K562 (cell line): Measurements from ENCODE around the gene PTPRE. TPM values are rescaled to one million over a fixed set of nuclear protein-coding genes. Genes with fewer than 3 reads are reported as not detected.

ENCODE experiments used
- ATAC-seq: fragments of 200-7000 bp; cut with Tn5 transposase; 3 replicates; pipeline ENCODE4 v1.9.1; 2020; ENCODE audit warnings: moderate library complexity
- BruUV-seq: library from RNA; stranded (reverse); fragments of 400-500 nt; replicated peaks from 2 replicates; lab custom pipeline; 2021; lab: Mats Ljungman, UMichigan
- CTCF ChIA-PET: fragments of 300-600 bp; formaldehyde crosslinking; extraction: SDS; loops from one replicate; lab custom pipeline; 2021; ENCODE audit warnings: low intra/inter-chr PET ratio; lab: Yijun Ruan, JAX
- POLR2A ChIA-PET: fragments of 300-600, 350-650 bp; sonication (Branson Sonifier 250); formaldehyde crosslinking; extraction: SDS; loops from one replicate; lab custom pipeline; 2021; ENCODE audit warnings: antibody characterized with exemption, inconsistent platforms; lab: Yijun Ruan, JAX
- DNase-seq, 4 experiments: peaks; one replicate each; pipeline versions ENCODE4 v3.0.0 to v3.0.0-alpha.2; 2011 to 2018; ENCODE audit warnings: low spot score in 3 of 4, mixed read lengths in 3 of 4; ENCODE audit errors: extremely low read depth in 1 of 4
- FAIRE-seq: peaks from 2 replicates; lab custom pipeline; 2011; peaks lifted over from hg19 to GRCh38; lab: Jason Lieb, UNC
- H2AFZ ChIP-seq: 2 replicates; pipeline ENCODE4 v1.6.0; 2011; ENCODE audit warnings: low read depth, low read length, control low read depth, inconsistent platforms
- H3K27ac ChIP-seq: fragments of 200-600 bp; 3 replicates; pipeline ENCODE4 v1.8.0; 2011; ENCODE audit warnings: low read depth, mild to moderate bottlenecking, control low read depth, inconsistent platforms, low read length, moderate library complexity, mixed read lengths; ENCODE audit errors: extremely low read depth
- H3K27me3 ChIP-seq, 2 experiments: fragments of 300-600 bp in 1 of 2; 2 replicates in 1 of 2; 3 replicates in 1 of 2; pipeline versions ENCODE4 v1.6.0 to v1.8.0; 2011; ENCODE audit warnings: inconsistent platforms in 2 of 2, low read length in 2 of 2, mild to moderate bottlenecking in 1 of 2, mixed read lengths in 1 of 2, moderate library complexity in 1 of 2; ENCODE audit not compliant: control insufficient read depth in 2 of 2, insufficient read depth in 2 of 2
- H3K36me3 ChIP-seq: fragments of 300-600 bp; 3 replicates; pipeline ENCODE4 v1.8.0; 2011; ENCODE audit warnings: mild to moderate bottlenecking, low read length, inconsistent platforms; ENCODE audit not compliant: control insufficient read depth, insufficient read depth
- H3K4me1 ChIP-seq, 2 experiments: fragments of 200-600 bp in 1 of 2; replicated peaks in 1 of 2; 2 replicates in 1 of 2; 3 replicates in 1 of 2; pipeline versions ENCODE4 v1.5.1 to v1.8.0; 2011; ENCODE audit warnings: inconsistent platforms in 2 of 2, low read length in 2 of 2, mild to moderate bottlenecking in 1 of 2, mixed read lengths in 1 of 2, moderate library complexity in 1 of 2; ENCODE audit not compliant: control insufficient read depth in 2 of 2, insufficient read depth in 2 of 2
- H3K4me2 ChIP-seq: 2 replicates; pipeline ENCODE4 v1.6.1; 2011; ENCODE audit warnings: low read length, control low read depth, inconsistent platforms, mixed read lengths; ENCODE audit not compliant: insufficient read depth
- H3K4me3 ChIP-seq: fragments of 200-600 bp; sonication (generic), shearing (Covaris generic); 2 replicates; pipeline ENCODE4 v1.5.1; 2016; ENCODE audit warnings: control low read depth, inconsistent platforms
- H3K79me2 ChIP-seq: fragments of 200-600 bp; 3 replicates; pipeline ENCODE4 v1.8.0; 2011; ENCODE audit warnings: low read length, inconsistent platforms; ENCODE audit not compliant: control insufficient read depth, insufficient read depth
- H3K9ac ChIP-seq, 2 experiments: 2 replicates each; pipeline versions ENCODE4 v1.6.0 to v1.6.1; 2011; ENCODE audit warnings: low read depth in 2 of 2, low read length in 2 of 2, control low read depth in 1 of 2, inconsistent platforms in 1 of 2, mild to moderate bottlenecking in 1 of 2, mixed read lengths in 1 of 2; ENCODE audit not compliant: insufficient read depth in 1 of 2
- H3K9me1 ChIP-seq: one replicate; pipeline ENCODE4 v1.6.0; 2011; ENCODE audit warnings: inconsistent platforms, mild to moderate bottlenecking, low read length, moderate library complexity; ENCODE audit not compliant: control insufficient read depth, insufficient read depth
- H3K9me3 ChIP-seq: replicated peaks from 2 replicates; pipeline ENCODE4 v1.5.1; 2011; ENCODE audit warnings: low read depth, low read length, inconsistent platforms; ENCODE audit not compliant: control insufficient read depth, insufficient read depth
- H4K20me1 ChIP-seq: replicated peaks from 2 replicates; pipeline ENCODE4 v1.6.1; 2011; ENCODE audit warnings: low read length, inconsistent platforms, mixed read lengths; ENCODE audit not compliant: control insufficient read depth, insufficient read depth
- CBX2 ChIP-seq: fragments of 200-600 bp; sonication (generic); IDR thresholded peaks from one replicate; pipeline ENCODE4 v1.6.1; 2012; ENCODE audit warnings: mild to moderate bottlenecking, low read length, inconsistent platforms; ENCODE audit not compliant: insufficient read depth, poor library complexity, severe bottlenecking
- IFI16 ChIP-seq: fragments of 250-450 bp; sonication (Bioruptor Pico); IDR thresholded peaks from 2 replicates; pipeline ENCODE4 v2.1.2; 2022; ENCODE audit warnings: mild to moderate bottlenecking, inconsistent platforms
- KDM5B ChIP-seq: fragments of 200-600 bp; sonication (generic); IDR thresholded peaks from 2 replicates; pipeline ENCODE4 v1.6.1; 2012; ENCODE audit warnings: low read depth, mild to moderate bottlenecking, moderate library complexity, low read length, control low read depth, inconsistent platforms; ENCODE audit not compliant: insufficient replicate concordance
- POU5F1 ChIP-seq: fragments of 150-350 bp; IDR thresholded peaks from 2 replicates; pipeline ENCODE4 v1.6.1; 2014; ENCODE audit warnings: borderline replicate concordance, low read length, low read depth, mild to moderate bottlenecking; ENCODE audit not compliant: partially characterized antibody
- PYGO2 ChIP-seq: fragments of 450-650 bp; IDR thresholded peaks from 2 replicates; pipeline ENCODE4 v1.6.1; 2016; ENCODE audit warnings: mild to moderate bottlenecking, missing genetic modification characterization, moderate library complexity, missing compliant biosample characterization
- RBFOX2 ChIP-seq: fragments of 200-400 bp; formaldehyde crosslinking; IDR thresholded peaks from 2 replicates; pipeline ENCODE4 v1.6.1; 2017; ENCODE audit warnings: low read depth, mild to moderate bottlenecking, low read length, moderate library complexity
- RFX1 ChIP-seq: fragments of 450-650 bp; IDR thresholded peaks from 2 replicates; pipeline ENCODE4 v1.6.1; 2016; ENCODE audit warnings: mild to moderate bottlenecking, moderate library complexity
- SNIP1 ChIP-seq: fragments of 450-650 bp; IDR thresholded peaks from 2 replicates; pipeline ENCODE4 v1.7.1; 2017; ENCODE audit warnings: low read depth, mild to moderate bottlenecking
- WGBS: fragments of 100-300 bp; shearing (Covaris generic); methylation state at CpG from one replicate; pipeline ENCODE4 v1.1.6; 2016; ENCODE audit warnings: low coverage, mixed read lengths; ENCODE audit not compliant: insufficient coverage; ENCODE audit errors: missing lambda C conversion rate; 5-methylcytosine and 5-hydroxymethylcytosine counted together
- in situ Hi-C: fragments of 300-500 bp; cut with MboI; formaldehyde crosslinking; loops from 4 replicates; pipeline ENCODE4 v1.15.0; 2018; ENCODE audit warnings: inconsistent platforms, mixed read lengths
- intact Hi-C: fragments of 100-400 bp; cut with micrococcal nuclease; formaldehyde crosslinking; loops from 2 replicates; pipeline ENCODE4 v1.14.2; 2022
- polyA plus RNA-seq, 8 experiments: library from polyadenylated mRNA; depleted of rRNA in 4 of 8; stranded (reverse) in 5 of 8; unstranded in 3 of 8; fragments of >200 nt; fragmentation: Nextera tagmentation in 2 of 8; fragmentation: Illumina TruSeq in 1 of 8; extraction: Ambion mirVana in 2 of 8; extraction: Trizol in 1 of 8; gene quantifications; 2 replicates each; pipeline versions ENCODE4 v1.2.1 to v1.2.3, GENCODE V29; 2011 to 2014; ENCODE audit warnings: inconsistent platforms in 1 of 8, missing spikeins in 1 of 8
- total RNA-seq, 7 experiments: library from RNA; depleted of rRNA in 6 of 7; stranded (reverse); fragments of >200 nt in 6 of 7; fragmentation: Illumina TruSeq in 2 of 7; extraction: Trizol in 2 of 7; gene quantifications; 2 replicates each; pipeline versions ENCODE4 v1.2.1 to v1.2.3, GENCODE V29; 2011 to 2021; ENCODE audit warnings: low replicate concordance in 1 of 7
- TF ChIP-seq, protein P1 (sequence below), 2 experiments: fragments of 150-350 bp in 1 of 2; IDR thresholded peaks; 2 replicates each; pipeline ENCODE4 v1.6.1; 2012 to 2016; ENCODE audit warnings: low read depth in 2 of 2, low read length in 2 of 2, mild to moderate bottlenecking in 1 of 2, moderate library complexity in 1 of 2
- TF ChIP-seq, protein P2 (sequence below): sonication (generic); formaldehyde crosslinking; IDR thresholded peaks from 2 replicates; pipeline ENCODE4 v1.8.0; 2023; ENCODE audit warnings: mild to moderate bottlenecking, missing genetic modification reagents
- TF ChIP-seq, protein P3 (sequence below): fragments of 450-650 bp; formaldehyde crosslinking; IDR thresholded peaks from 2 replicates; pipeline ENCODE4 v1.4.0; 2022; ENCODE audit warnings: mild to moderate bottlenecking, moderate library complexity

PTPRE gene
- total and polyA plus RNA-seq, 9 of the 15 experiments (the other 6 are each of a cell fraction or from before 2014, with no cell fraction given) = 0.01 to 0.13 (median 0.04) TPM; not detected in 4

DNA sequence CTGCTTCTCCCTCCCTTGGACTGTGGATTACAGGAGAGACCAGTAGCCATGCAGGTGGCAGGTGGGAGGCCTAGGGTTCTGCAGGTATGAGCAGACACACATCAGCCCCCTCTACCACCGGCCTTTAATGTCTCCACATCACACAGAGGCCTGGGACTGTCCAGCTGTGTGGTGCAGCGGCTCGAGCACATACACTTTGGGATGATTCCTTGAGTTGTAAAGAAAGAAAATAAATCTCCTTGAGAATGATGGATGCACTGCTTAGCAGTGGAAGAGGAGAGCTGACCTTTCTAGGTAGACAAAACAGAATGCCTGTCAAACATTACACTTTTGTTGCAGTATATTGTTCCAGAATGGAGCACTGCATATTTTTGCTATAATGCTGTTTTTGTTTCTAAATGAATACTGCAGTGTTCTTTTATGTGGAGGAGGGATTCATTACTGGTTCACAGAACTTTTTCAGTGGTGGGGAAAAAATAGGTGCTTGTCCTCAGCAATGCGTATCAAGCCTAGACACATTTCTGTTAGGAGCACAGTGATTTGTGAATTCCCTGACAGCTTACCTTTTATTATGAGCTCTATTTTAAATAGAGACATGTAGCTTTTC is 66.0 kb downstream of the PTPRE start (continued):
- TF ChIP-seq, protein P1, sequence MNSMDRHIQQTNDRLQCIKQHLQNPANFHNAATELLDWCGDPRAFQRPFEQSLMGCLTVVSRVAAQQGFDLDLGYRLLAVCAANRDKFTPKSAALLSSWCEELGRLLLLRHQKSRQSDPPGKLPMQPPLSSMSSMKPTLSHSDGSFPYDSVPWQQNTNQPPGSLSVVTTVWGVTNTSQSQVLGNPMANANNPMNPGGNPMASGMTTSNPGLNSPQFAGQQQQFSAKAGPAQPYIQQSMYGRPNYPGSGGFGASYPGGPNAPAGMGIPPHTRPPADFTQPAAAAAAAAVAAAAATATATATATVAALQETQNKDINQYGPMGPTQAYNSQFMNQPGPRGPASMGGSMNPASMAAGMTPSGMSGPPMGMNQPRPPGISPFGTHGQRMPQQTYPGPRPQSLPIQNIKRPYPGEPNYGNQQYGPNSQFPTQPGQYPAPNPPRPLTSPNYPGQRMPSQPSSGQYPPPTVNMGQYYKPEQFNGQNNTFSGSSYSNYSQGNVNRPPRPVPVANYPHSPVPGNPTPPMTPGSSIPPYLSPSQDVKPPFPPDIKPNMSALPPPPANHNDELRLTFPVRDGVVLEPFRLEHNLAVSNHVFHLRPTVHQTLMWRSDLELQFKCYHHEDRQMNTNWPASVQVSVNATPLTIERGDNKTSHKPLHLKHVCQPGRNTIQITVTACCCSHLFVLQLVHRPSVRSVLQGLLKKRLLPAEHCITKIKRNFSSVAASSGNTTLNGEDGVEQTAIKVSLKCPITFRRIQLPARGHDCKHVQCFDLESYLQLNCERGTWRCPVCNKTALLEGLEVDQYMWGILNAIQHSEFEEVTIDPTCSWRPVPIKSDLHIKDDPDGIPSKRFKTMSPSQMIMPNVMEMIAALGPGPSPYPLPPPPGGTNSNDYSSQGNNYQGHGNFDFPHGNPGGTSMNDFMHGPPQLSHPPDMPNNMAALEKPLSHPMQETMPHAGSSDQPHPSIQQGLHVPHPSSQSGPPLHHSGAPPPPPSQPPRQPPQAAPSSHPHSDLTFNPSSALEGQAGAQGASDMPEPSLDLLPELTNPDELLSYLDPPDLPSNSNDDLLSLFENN (IDR thresholded peaks at IDR 0.05; ENCODE audit: low read depth in 2 of 2, low read length in 2 of 2) = no peak
- no peak for TF ChIP-seq POU5F1

DNA sequence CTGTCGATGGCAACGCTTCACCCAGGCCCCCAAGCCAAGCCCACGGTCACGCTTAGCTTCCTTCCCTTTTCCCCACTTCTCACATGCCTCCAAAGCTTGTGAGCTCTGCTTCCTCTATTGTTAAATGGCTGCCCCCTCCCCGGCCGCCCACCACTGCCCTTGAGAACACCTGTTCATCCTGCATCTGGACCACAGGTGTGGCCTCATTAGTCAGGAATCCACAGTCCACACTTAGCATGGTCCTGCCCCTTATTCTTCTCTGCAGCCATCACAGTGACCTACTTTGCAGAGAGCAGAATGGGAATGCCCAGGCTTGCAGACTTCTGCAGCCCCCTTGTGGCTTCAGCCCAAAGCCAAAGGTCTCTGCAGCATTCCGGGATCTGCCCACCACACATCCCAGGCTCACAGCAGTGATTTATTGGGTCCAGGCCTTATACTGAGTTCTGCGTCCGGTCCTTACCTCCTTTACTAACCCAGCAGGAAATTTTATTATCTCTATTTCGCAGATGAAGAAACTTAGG is 66.9 kb downstream of the PTPRE start:
- no peaks in the 10 kb centered on the region for H3K9me3 ChIP-seq
- CTCF ChIA-PET = no interaction called here
- H3K79me2 ChIP-seq = no peaks in the 10 kb centered on the region
- WGBS = 5% methylated on average over 5 of the region's 10 CpGs
- H3K4me1 ChIP-seq = no peaks in the 10 kb centered on the region; a peak in 1 of 5 replicates
- FAIRE-seq (no peak), ATAC-seq (no peak), DNase-seq (no peak)
- H4K20me1 ChIP-seq = no peaks in the 10 kb centered on the region
- H3K9ac ChIP-seq = no peak overlapping the region
- no peak overlapping the region for H2AFZ ChIP-seq
- H3K27me3 ChIP-seq = peaks cover 0 to 10% of the 10 kb centered on the region in 2 experiments; a peak in 2 of 5 replicates
- in situ Hi-C loops (no loop called here), intact Hi-C loops (no loop called here)
- no peak overlapping the region for H3K4me2 ChIP-seq
- POLR2A ChIA-PET = interaction anchor here (0.6 kb wide), 1 partner anchor 39 kb away, joined by 3 read pairs; no protein-coding TSS in a partner anchor
- no peaks in the 10 kb centered on the region for H3K36me3 ChIP-seq
- no peaks in the 10 kb centered on the region for H3K9me1 ChIP-seq
- H3K4me3 ChIP-seq = no peak overlapping the region
- no peak overlapping the region for H3K27ac ChIP-seq
- no TSS peak for BruUV-seq
- TF ChIP-seq, protein P2, sequence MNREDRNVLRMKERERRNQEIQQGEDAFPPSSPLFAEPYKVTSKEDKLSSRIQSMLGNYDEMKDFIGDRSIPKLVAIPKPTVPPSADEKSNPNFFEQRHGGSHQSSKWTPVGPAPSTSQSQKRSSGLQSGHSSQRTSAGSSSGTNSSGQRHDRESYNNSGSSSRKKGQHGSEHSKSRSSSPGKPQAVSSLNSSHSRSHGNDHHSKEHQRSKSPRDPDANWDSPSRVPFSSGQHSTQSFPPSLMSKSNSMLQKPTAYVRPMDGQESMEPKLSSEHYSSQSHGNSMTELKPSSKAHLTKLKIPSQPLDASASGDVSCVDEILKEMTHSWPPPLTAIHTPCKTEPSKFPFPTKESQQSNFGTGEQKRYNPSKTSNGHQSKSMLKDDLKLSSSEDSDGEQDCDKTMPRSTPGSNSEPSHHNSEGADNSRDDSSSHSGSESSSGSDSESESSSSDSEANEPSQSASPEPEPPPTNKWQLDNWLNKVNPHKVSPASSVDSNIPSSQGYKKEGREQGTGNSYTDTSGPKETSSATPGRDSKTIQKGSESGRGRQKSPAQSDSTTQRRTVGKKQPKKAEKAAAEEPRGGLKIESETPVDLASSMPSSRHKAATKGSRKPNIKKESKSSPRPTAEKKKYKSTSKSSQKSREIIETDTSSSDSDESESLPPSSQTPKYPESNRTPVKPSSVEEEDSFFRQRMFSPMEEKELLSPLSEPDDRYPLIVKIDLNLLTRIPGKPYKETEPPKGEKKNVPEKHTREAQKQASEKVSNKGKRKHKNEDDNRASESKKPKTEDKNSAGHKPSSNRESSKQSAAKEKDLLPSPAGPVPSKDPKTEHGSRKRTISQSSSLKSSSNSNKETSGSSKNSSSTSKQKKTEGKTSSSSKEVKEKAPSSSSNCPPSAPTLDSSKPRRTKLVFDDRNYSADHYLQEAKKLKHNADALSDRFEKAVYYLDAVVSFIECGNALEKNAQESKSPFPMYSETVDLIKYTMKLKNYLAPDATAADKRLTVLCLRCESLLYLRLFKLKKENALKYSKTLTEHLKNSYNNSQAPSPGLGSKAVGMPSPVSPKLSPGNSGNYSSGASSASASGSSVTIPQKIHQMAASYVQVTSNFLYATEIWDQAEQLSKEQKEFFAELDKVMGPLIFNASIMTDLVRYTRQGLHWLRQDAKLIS (CRISPR knock-in tag) = no peak
- TF ChIP-seq RFX1 = no peak
- TF ChIP-seq IFI16 = no peak
- TF ChIP-seq CBX2 = no peak
- TF ChIP-seq SNIP1 = no peak
- TF ChIP-seq PYGO2 = no peak
- no peak for TF ChIP-seq KDM5B
- TF ChIP-seq, protein P3, sequence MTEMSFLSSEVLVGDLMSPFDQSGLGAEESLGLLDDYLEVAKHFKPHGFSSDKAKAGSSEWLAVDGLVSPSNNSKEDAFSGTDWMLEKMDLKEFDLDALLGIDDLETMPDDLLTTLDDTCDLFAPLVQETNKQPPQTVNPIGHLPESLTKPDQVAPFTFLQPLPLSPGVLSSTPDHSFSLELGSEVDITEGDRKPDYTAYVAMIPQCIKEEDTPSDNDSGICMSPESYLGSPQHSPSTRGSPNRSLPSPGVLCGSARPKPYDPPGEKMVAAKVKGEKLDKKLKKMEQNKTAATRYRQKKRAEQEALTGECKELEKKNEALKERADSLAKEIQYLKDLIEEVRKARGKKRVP (CRISPR knock-in tag) = no peak
- no peak for TF ChIP-seq RBFOX2
